ENCODE measurements around the gene RAB11FIP5.
"Not testable (repeated sequence)": the region's sequence is repeated elsewhere in the genome, so short reads cannot be mapped to it uniquely, and the experiment has no call there.

The RAB11FIP5 gene

DNA sequence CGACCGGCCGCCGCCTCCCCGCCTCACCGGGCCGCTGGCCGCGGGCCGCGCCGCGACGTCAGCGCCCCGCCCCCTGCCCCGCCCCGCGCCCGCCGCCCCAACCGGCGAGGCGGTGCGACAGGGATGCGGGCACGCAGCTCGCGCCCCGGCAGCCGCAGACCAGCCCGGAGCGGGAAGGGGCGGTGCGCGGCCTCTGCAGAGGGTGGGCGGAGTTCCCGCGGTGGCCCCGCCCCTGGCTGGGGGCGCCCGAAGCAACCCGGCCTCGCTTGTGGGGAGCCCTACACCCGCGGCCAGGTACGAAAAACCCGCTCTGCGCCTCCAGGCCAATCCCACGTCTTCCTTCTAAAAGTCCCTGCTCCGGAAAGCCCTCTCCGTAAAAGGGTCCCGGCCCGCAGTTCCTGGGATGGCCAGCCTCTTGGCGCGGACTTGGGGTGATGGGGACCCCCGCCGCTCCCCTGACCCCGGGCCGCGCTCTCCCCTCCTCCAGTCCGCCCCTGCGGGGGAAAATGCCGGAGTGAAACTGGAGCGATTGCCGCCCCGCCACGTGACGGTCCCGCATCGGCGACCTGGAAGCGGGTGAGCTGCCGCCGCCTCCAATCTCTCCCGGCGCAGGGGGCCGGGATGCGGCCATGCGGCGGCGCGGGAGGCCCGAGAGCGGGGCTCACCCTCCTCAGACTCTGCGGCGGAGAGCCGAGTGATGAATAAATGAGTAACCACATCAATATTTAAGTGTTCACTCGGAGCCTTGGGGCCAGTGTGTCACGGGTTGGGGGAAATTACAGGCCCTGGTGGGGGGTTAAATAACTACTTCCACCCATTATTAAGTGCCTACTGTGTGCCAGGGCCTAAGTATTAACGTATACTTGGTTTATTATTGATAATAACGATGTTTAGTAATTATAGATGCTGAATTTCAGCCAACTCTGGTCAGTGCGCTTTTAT, at the start of gene RAB11FIP5:
TSS of gene RAB11FIP5 (minus strand) at position 36 of the 942 bp plus-strand sequence. CDS start 171 bp downstream, outside the sequence.
- peak; percentile 90 for DNase-seq

GRCh38 chr2:73156539-73157124, 43.9 kb upstream of the RAB11FIP5 start:
- DNase-seq = peak; percentile 54

DNA sequence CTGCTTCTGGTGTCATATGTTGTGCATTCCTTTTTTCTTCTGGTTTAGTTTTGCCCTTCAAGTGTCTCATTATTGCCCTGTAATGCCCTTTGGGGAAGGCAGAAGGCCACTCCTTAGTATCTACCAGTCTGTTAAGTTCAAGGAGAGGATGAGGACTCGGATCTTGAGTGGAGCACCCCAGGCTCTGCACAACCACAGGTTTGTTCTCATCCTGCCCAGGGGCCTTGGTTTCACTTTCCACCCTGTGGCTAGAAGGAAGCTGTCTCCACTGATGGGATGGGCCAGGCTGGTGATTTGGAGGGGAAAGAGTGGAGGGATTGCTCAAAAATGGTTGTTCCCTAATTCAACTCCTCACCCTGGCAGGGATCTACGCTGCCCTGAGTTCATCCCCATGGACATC, 30.2 kb upstream of the RAB11FIP5 start:
- DNase-seq = no peak

DNA sequence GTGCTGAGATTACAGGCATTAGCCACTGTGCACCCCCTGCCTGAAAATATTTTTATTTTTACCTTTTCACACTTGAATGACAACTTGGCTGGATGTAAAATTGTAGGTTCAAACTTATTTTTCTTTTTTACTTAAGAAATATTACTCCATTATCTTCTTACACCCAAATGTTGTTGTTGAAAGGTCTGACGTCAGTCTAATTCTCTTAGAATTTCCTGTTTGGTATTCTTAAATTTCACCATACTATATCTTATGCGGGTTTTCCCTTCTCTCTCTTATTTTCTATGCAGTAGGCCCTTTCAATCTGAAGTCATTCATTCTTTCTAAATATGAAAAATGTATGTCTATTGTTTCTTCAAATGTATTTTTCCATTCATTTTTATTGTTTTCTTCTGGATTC, 29.1 kb upstream of the RAB11FIP5 start:
- DNase-seq = no peak

GRCh38 chr2:73135236-73135635, 22.5 kb upstream of the RAB11FIP5 start:
- DNase-seq = no peak

DNA sequence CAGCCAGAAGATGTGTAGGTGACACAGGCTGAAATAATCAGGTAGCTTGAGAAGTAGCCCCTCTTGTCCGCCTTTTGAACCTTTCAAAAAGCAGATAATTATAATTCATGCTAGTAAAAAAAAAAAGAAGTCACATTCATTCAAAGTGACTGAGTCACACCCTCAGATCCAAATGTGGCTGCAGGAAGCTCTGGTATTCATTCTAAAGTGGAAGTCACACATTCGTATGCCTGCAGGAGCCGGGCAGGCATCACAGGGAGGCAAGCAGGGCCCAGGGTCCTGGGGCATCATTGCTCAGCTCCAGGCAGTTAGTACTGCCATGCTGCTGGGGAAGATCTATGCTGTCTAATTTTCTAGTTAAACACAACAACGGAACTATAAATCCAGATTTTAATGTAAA, 21.7 kb upstream of the RAB11FIP5 start:
- DNase-seq = no peak

GRCh38 chr2:73133566-73134197, 20.9 kb upstream of the RAB11FIP5 start:
- DNase-seq = no peak

DNA sequence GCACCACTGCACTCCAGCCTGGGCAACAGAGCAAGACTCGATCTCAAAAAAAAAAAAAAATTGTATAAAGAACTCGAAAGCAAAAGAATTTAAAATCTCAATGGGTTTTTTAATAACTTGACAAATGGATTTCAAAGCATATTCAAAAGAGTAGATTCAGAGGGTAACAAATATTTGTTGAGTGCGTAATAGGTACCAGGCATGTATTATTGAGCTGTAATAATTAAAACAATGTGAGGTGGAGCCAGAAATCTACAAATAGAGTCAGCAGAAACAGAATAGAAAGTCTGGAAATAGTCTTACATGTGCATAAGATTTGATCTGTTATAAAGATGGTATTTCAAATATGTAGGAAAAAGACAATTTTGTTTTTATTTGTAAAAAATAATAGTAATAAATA, 19.1 kb upstream of the RAB11FIP5 start:
- DNase-seq = no peak

DNA sequence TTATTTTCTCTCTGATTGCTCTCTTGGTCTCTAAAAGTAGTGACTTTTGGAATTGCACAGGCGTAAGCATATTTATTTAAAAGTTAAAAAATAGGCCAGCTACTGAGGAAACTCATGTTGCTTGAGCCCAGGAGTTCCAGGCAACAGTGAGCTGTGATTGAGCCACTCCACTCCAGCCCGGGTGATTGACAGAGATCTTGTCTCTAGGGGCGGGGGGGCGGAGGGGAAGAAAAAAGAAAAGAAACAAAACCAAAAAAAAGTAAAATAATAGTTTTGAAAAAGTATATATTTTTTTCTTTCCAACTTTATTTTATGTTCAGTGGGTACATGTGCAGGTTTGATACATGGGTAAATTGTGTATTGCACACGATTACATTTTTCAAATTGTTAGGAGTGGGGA, 18.0 kb upstream of the RAB11FIP5 start:
- DNase-seq = no peak

- DNase-seq = no peak
These were observed 16.2 kb upstream of the RAB11FIP5 start for GRCh38 chr2:73128841-73129535.

DNA sequence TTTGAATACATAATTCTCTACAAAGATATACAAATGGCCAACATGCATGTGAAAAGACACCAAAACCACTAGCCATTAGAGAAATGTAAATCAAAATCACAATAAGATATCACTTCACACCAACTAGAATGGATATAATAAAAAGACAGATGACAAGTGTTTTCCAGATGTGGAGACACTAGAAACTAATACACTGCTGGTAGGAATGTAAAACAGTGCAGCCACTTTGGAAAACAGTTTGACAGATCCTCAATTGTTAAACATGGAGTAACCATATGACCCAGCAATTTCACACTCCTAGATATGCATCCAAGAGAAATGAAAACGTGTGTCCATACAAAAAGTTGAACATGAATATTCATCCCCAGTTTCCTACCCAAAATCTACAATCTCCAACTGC, 9.8 kb upstream of the RAB11FIP5 start:
- no peak for DNase-seq

DNA sequence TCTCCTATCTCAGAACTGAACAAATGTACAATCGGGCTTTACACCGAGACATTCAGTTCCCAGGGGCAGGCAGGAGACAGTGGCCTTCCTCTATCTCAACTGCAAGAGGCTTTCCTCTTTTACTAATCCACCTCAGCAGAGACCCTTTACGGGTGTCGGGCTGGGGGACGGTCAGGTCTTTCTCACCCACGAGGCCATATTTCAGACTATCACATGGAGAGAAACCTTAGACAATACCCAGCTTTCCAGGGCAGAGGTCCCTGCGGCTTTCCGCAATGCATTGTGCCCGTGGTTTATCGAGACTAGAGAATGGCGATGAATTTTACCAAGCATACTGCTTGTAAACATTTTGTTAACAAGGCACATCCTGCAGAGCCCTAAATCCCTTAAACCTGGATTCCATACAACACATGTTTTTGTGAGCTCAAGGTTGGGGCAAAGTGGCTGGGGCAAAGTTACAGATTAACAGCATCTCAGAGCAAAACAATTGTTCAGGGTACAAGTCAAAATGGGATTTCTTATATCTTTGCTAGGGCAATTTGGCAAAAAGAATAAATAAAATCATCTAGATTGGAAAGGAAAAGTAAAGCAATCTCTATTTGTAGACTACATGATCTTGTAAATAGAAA, 7.0 kb upstream of the RAB11FIP5 start:
- not testable (repeated sequence) for DNase-seq

- DNase-seq = no peak
These were observed 4.7 kb upstream of the RAB11FIP5 start for GRCh38 chr2:73117441-73117840.

- no peak for DNase-seq
These were observed 3.6 kb upstream of the RAB11FIP5 start for GRCh38 chr2:73116182-73116960.

- no peak for DNase-seq
These were observed 1.6 kb upstream of the RAB11FIP5 start for GRCh38 chr2:73114273-73114867.

GRCh38 chr2:73112026-73112912, 479 bp downstream of the RAB11FIP5 start:
- peak; percentile 51 for DNase-seq

- peak; percentile 15 for DNase-seq
These were observed 1.4 kb downstream of the RAB11FIP5 start for GRCh38 chr2:73111073-73112025.

DNA sequence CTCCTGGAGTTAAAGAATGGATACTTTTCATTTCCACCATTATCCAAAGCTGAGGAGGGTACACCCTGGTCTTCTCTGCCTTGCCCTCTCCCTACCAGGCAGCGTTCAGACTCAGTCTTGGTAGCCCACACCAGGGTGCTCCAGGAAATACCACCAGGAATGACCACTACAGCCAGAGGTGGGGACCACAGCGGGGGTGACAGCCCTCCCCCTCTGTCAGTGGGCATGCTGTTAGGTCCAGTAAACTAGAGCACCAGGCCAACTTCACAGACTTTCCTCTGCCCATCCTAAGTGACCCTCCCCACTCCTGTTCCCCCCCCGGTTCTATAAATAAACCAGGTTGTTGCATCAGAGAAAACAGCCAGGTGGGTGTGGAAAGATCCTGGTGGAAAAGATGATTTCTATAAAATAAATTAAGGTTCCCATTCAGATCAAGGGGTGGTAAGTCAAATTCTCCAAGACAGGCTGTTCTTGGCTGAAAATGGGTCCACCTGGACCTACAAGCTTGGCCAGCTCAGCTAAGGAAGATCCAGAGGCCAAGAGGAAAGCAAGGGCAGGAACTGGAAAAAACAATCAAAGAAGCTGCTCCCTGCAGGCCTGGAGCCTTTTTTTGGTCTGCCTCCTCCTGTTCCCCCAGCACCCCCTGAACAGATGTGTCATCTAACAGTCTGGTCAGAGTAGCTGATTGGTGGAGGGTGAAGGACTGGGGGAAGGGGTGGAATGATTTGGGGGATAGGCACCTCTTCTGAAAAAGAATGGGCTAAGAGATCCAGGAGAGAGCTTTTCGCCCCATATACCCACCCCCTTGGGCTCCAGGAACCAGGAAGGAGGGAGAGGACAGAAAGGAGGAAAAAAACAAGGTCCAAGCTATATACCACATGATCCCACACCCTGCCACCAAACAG, 2.3 kb downstream of the RAB11FIP5 start:
- no peak for DNase-seq
